NOMO-1 treated with DMSO at 0.1 percent for 48 hours (cell line): ENCODE data around the gene KNCN.

Experiments
- DNase-seq: peaks from one replicate; lab custom pipeline; 2025; ENCODE audit not compliant: unreplicated experiment; lab: John Stamatoyannopoulos, UW

KNCN gene

GRCh38 chr1:46525253-46525983 lies 26.0 kb downstream of the KNCN start:
- no peak for DNase-seq

- no peak for DNase-seq
Measured at GRCh38 chr1:46524843-46525242, 26.6 kb downstream of the KNCN start.

- no peak for DNase-seq
Measured at GRCh38 chr1:46523496-46524353, 27.7 kb downstream of the KNCN start.

- DNase-seq, result no peak
Measured at GRCh38 chr1:46522969-46523320, 28.5 kb downstream of the KNCN start.

GRCh38 chr1:46522184-46522968 lies 29.1 kb downstream of the KNCN start:
- no peak for DNase-seq

- DNase-seq, result peak; percentile 8
Measured at GRCh38 chr1:46521414-46521813, 30.0 kb downstream of the KNCN start.

- no peak for DNase-seq
Measured at GRCh38 chr1:46520063-46520911, 31.2 kb downstream of the KNCN start.

GRCh38 chr1:46519209-46519608 lies 32.2 kb downstream of the KNCN start:
- no peak for DNase-seq

GRCh38 chr1:46517932-46518498 lies 33.4 kb downstream of the KNCN start:
- DNase-seq, result no peak

GRCh38 chr1:46517010-46517600 lies 34.3 kb downstream of the KNCN start:
- DNase-seq, result no peak

- no peak for DNase-seq
Measured at GRCh38 chr1:46516200-46516950, 35.1 kb downstream of the KNCN start.

GRCh38 chr1:46515576-46515975 lies 35.9 kb downstream of the KNCN start:
- DNase-seq, result no peak

- DNase-seq, result no peak
Measured at GRCh38 chr1:46513536-46513935, 37.9 kb downstream of the KNCN start.

- DNase-seq, result no peak
Measured at GRCh38 chr1:46512792-46513190, 38.7 kb downstream of the KNCN start.

GRCh38 chr1:46512135-46512791 lies 39.2 kb downstream of the KNCN start:
- no peak for DNase-seq

- DNase-seq, result no peak
Measured at GRCh38 chr1:46510998-46511365, 40.5 kb downstream of the KNCN start.

GRCh38 chr1:46510341-46510997 lies 41.0 kb downstream of the KNCN start:
- DNase-seq, result no peak

- no peak for DNase-seq
Measured at GRCh38 chr1:46508757-46509156, 42.7 kb downstream of the KNCN start.
